ENCODE data around the gene STX2.
"Not testable (repeated sequence)": the region's sequence is repeated elsewhere in the genome, so short reads cannot be mapped to it uniquely, and the experiment has no call there.

Gene STX2

GRCh38 chr12:130838951-130839769 is at the start of gene STX2:
Gene STX2 (minus strand): TSS chr12:130839250. CDS start chr12:130839099, 151 bp downstream.
- Mint-ChIP-seq H3K36me3 (peaks cover 11% of the 10 kb centered on the region), H3K4me3 (peak within 1 kb of the TSS; percentile 81), H3K27me3 (peaks cover 3% of the 10 kb centered on the region), H3K27ac (peak within 1 kb of the TSS; percentile 79), H3K4me1 (peaks cover 39% of the 10 kb centered on the region), H3K9me3 (no peaks in the 10 kb centered on the region)
- CTCF ChIA-PET: interaction anchor here (1.7 to 3.9 kb wide), 2 partner anchors 14 to 22 kb away, joined by 4 to 24 read pairs; no protein-coding TSS in a partner anchor
- DNase-seq: peak; percentile 89

DNA sequence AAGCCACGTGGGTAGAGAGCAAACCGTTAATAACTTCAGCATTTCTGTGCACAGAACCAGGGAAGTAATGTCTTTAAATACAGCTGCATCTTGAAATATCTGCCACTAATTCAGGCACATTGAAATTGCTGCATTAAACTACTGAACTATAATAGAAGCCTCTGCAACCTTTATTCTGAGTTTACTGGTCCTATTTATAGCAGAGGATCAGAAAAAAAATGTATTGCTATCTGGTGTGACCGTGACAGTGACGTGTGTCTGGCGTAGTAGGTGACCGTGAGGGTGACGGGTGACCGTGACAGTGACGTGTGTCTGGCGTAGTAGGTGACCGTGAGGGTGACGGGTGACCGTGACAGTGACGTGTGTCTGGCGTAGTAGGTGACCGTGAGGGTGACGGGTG is 48.1 kb upstream of the STX2 start:
- H3K27ac Mint-ChIP-seq, H3K27me3 Mint-ChIP-seq, DNase-seq, CTCF ChIA-PET, H3K4me1 Mint-ChIP-seq, H3K4me3 Mint-ChIP-seq, H3K36me3 Mint-ChIP-seq, H3K9me3 Mint-ChIP-seq: not testable (repeated sequence)

GRCh38 chr12:130881548-130881947 is 42.5 kb upstream of the STX2 start:
- Mint-ChIP-seq H3K36me3 (peaks cover 12% of the 10 kb centered on the region), H3K27ac (no peak overlapping the region), H3K4me3 (no peak overlapping the region), H3K9me3 (no peaks in the 10 kb centered on the region), H3K4me1 (peaks cover 30% of the 10 kb centered on the region), H3K27me3 (no peaks in the 10 kb centered on the region)
- CTCF ChIA-PET: no interaction called here
- no peak for DNase-seq

DNA sequence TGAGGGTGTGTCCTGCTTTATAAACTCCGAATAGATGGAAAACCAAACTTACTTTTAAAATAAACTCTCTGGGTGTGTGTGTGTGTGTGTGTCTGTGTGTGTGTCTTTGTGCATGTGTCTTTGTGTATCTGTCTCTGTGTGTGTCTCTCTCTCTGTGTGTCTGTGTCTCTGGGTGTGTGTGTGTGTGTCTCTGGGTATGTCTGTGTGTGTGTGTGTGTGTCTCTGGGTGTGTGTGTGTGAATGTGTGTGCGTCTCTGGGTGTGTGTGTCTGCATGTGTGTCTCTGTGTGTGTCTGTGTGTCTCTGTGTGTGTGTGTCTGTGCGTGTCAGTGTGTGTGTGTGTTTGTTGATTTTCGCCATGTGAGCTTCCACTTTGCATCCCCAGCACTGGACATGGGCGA is 42.0 kb upstream of the STX2 start:
- CTCF ChIA-PET: no interaction called here

GRCh38 chr12:130880411-130880885 is 41.4 kb upstream of the STX2 start:
- CTCF ChIA-PET: no interaction called here
- H3K27me3 Mint-ChIP-seq: no peaks in the 10 kb centered on the region
- no peaks in the 10 kb centered on the region for H3K9me3 Mint-ChIP-seq
- H3K4me1 Mint-ChIP-seq: peaks cover 40% of the 10 kb centered on the region
- H3K27ac Mint-ChIP-seq: peak overlapping the region; percentile 75
- H3K4me3 Mint-ChIP-seq: peak overlapping the region; percentile 64
- DNase-seq: no peak
- peaks cover 23% of the 10 kb centered on the region for H3K36me3 Mint-ChIP-seq

More for the DNA sequence above, 42.0 kb upstream of the STX2 start:
- peaks cover 17% of the 10 kb centered on the region for H3K36me3 Mint-ChIP-seq
- H3K27ac Mint-ChIP-seq: peak overlapping the region; percentile 3
- no peak for DNase-seq
- H3K4me3 Mint-ChIP-seq: no peak overlapping the region
- H3K27me3 Mint-ChIP-seq: no peaks in the 10 kb centered on the region
- no peaks in the 10 kb centered on the region for H3K9me3 Mint-ChIP-seq
- peaks cover 35% of the 10 kb centered on the region for H3K4me1 Mint-ChIP-seq

DNA sequence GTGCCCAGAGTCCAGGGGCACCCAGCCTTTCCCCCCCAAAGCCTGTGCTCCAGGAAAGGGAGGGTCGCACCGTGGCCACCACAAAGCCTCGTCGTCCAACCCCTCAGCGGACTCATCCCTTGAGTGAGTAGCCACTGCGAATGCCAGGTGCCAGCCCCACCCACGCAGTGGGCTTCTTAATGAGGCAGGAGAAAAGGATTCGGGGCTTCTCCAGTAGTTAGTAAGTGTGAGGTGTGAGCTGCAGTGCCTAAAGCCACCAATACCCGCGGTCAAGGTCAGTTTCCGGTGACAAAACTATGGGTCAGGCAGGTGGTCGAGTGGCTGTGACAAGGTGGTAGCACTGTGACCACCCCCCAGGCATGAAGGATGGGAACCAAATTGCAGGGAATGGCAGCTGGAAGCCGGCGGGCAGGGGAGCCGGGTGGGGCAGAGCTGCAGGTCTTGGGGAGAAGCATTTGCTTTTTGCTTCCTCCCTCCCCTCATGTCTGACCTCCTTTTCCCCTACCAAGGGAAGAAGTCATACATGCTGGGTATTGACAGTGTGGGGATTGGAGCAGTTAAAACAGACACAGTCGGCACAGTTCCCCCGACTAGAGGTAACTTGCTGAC is 40.8 kb upstream of the STX2 start:
- Mint-ChIP-seq H3K9me3 (no peaks in the 10 kb centered on the region), H3K27ac (peak overlapping the region; percentile 75), H3K36me3 (peaks cover 29% of the 10 kb centered on the region), H3K4me3 (peak overlapping the region; percentile 64), H3K27me3 (no peaks in the 10 kb centered on the region), H3K4me1 (peaks cover 44% of the 10 kb centered on the region)
- no peak for DNase-seq
- CTCF ChIA-PET: no interaction called here

- DNase-seq: no peak
- H3K4me1 Mint-ChIP-seq: peaks cover 51% of the 10 kb centered on the region
- no peaks in the 10 kb centered on the region for H3K27me3 Mint-ChIP-seq
- no peak overlapping the region for H3K4me3 Mint-ChIP-seq
- H3K27ac Mint-ChIP-seq: peak overlapping the region; percentile 9
- H3K9me3 Mint-ChIP-seq: no peaks in the 10 kb centered on the region
- CTCF ChIA-PET: no interaction called here
- H3K36me3 Mint-ChIP-seq: peaks cover 35% of the 10 kb centered on the region
Observed at GRCh38 chr12:130879212-130879686, 40.2 kb upstream of the STX2 start.

- Mint-ChIP-seq H3K27ac (peak overlapping the region; percentile 29), H3K4me3 (no peak overlapping the region), H3K36me3 (peaks cover 42% of the 10 kb centered on the region), H3K27me3 (no peaks in the 10 kb centered on the region), H3K4me1 (peaks cover 58% of the 10 kb centered on the region), H3K9me3 (no peaks in the 10 kb centered on the region)
- CTCF ChIA-PET: no interaction called here
- DNase-seq: no peak
Observed at GRCh38 chr12:130878193-130879185, 39.4 kb upstream of the STX2 start.

DNA sequence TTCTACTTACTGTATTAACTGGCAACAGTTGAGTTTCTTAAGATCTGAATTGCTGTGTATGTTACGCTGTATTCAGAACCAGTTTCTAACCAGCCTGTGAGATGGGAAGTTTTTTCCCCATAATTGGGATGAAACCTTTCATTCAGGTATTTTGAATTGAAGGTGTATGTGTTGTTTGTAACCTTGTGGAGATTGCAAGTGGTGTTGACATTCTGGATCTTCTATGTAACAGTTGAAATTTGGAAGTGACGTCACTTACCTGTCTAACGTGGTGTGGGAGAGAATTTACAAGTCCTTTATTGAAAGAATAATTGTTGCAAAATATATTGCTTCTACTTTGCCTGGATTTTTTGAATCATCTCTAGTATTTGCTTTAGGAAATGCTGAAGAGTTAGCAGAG is 38.3 kb upstream of the STX2 start:
- no peak for DNase-seq
- peaks cover 52% of the 10 kb centered on the region for H3K36me3 Mint-ChIP-seq
- no peaks in the 10 kb centered on the region for H3K9me3 Mint-ChIP-seq
- CTCF ChIA-PET: no interaction called here
- H3K4me3 Mint-ChIP-seq: no peak overlapping the region
- H3K27me3 Mint-ChIP-seq: no peaks in the 10 kb centered on the region
- H3K4me1 Mint-ChIP-seq: peaks cover 68% of the 10 kb centered on the region
- no peak overlapping the region for H3K27ac Mint-ChIP-seq

DNA sequence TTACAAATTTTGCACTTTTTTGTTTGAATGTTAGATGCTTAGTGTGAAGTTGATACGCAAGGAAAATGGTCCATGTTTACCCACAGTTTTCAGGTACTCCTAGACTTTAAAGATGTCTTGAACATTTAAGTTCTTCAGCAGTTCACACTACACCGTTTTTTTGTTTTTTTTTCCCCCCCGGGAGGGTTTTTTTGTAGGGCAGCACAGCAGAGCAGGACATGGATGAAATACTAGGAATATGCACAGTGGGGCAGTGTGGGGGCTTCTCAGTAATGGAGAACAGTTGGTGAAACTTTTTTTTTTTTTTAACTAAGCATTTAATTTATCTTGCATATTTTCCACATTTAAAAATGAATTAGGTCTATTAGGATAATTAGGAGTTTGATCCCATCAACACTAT is 37.7 kb upstream of the STX2 start:
- CTCF ChIA-PET: no interaction called here
- DNase-seq: no peak
- peaks cover 52% of the 10 kb centered on the region for H3K36me3 Mint-ChIP-seq
- H3K27me3 Mint-ChIP-seq: no peaks in the 10 kb centered on the region
- H3K4me1 Mint-ChIP-seq: peaks cover 68% of the 10 kb centered on the region
- H3K9me3 Mint-ChIP-seq: no peaks in the 10 kb centered on the region
- H3K4me3 Mint-ChIP-seq: no peak overlapping the region
- H3K27ac Mint-ChIP-seq: no peak overlapping the region

DNA sequence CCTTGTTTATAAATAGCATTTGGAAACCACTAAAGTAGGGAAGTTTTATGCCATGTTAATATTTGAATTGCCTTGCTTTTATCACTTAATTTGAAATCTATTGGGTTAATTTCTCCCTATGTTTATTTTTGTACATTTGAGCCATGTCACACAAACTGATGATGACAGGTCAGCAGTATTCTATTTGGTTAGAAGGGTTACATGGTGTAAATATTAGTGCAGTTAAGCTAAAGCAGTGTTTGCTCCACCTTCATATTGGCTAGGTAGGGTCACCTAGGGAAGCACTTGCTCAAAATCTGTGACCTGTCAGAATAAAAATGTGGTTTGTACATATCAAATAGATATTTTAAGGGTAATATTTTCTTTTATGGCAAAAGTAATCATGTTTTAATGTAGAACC is 37.2 kb upstream of the STX2 start:
- no peaks in the 10 kb centered on the region for H3K27me3 Mint-ChIP-seq
- DNase-seq: no peak
- CTCF ChIA-PET: no interaction called here
- H3K9me3 Mint-ChIP-seq: no peaks in the 10 kb centered on the region
- H3K4me3 Mint-ChIP-seq: no peak overlapping the region
- H3K4me1 Mint-ChIP-seq: peaks cover 70% of the 10 kb centered on the region
- peaks cover 52% of the 10 kb centered on the region for H3K36me3 Mint-ChIP-seq
- no peak overlapping the region for H3K27ac Mint-ChIP-seq

DNA sequence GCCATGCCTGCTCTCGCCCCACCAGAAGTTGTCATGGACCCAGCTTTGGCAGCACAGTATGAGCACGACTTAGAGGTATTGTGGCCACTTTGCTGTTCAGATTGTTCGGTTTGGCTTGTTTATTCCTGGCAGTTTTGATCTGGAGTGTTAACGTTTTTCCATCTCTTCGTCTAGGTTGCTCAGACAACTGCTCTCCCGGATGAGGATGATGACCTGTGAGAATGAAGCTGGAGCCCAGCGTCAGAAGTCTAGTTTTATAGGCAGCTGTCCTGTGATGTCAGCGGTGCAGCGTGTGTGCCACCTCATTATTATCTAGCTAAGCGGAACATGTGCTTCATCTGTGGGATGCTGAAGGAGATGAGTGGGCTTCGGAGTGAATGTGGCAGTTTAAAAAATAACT is 36.7 kb upstream of the STX2 start:
- H3K9me3 Mint-ChIP-seq, H3K4me3 Mint-ChIP-seq, H3K27ac Mint-ChIP-seq, CTCF ChIA-PET, DNase-seq, H3K27me3 Mint-ChIP-seq: not testable (repeated sequence)
- H3K36me3 Mint-ChIP-seq: peaks cover 52% of the 10 kb centered on the region
- peaks cover 71% of the 10 kb centered on the region for H3K4me1 Mint-ChIP-seq

DNA sequence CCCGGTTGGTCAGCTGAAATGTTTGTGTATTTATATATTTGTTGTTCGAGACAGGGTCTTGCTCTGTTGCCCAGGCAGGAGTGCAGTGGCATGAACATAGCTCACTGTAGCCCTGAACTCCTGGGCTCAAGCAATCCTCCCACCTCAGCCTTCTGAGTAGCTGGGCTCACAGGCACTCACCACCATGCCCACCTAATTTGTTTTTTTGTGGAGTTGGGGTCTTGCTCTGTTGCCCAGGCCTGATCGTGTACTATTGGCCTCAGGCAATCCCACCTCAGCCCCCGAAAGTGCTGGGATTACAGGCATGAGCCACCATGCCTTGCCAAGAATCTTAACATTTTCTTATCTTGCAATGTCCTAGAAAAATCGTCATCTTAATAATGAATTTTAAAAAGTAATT is 36.1 kb upstream of the STX2 start:
- H3K4me3 Mint-ChIP-seq: no peak overlapping the region
- no peaks in the 10 kb centered on the region for H3K9me3 Mint-ChIP-seq
- no peaks in the 10 kb centered on the region for H3K27me3 Mint-ChIP-seq
- CTCF ChIA-PET: no interaction called here
- no peak for DNase-seq
- H3K27ac Mint-ChIP-seq: no peak overlapping the region
- peaks cover 52% of the 10 kb centered on the region for H3K36me3 Mint-ChIP-seq
- H3K4me1 Mint-ChIP-seq: peaks cover 71% of the 10 kb centered on the region

- CTCF ChIA-PET: no interaction called here
- DNase-seq: no peak
- Mint-ChIP-seq H3K9me3 (no peaks in the 10 kb centered on the region), H3K4me3 (peak overlapping the region; percentile 97), H3K27me3 (no peaks in the 10 kb centered on the region), H3K4me1 (peaks cover 69% of the 10 kb centered on the region), H3K36me3 (peaks cover 52% of the 10 kb centered on the region), H3K27ac (peak overlapping the region; percentile 12)
Observed at GRCh38 chr12:130874696-130875095, 35.6 kb upstream of the STX2 start.
